Stimulated activated CD8-positive, alpha-beta memory T cell treated with anti-CD3 and anti-CD28 coated beads, Interleukin-7, amount 100 ng/mL, for 4 hours (primary cell): ENCODE measurements around the gene DCAKD.
A peak's percentile ranks its signal among the peaks of the same experiment; 100 is the strongest.
"Not testable (repeated sequence)": the region's sequence is repeated elsewhere in the genome, so short reads cannot be mapped to it uniquely, and the experiment has no call there.

Source experiments
- DNase-seq, 2 donors: peaks; one replicate each; pipeline ENCODE4 v3.0.0-alpha.2; 2020; ENCODE audit warnings: low read depth in 2 of 2

DCAKD gene

DNA sequence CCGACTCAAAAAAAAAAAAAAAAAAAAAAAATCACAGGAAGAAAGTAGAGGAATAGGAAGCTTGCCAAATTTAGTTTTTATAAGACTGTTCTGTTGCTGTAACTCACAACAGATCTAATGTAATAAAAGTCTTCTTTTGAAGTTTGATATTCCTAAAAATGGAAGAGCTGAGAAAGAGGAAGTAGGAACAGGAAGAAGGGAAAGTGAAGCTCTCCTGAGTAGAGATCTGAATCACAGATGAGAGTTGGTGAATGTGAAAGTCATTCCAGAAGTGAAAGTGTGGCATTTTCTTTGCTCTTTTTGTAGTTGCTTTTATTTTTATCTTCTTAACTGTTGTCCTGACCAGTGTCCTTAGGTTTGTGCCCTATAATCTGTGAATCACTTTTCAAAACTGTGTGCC is 11.8 kb upstream of the DCAKD start:
- no peak for DNase-seq

DNA sequence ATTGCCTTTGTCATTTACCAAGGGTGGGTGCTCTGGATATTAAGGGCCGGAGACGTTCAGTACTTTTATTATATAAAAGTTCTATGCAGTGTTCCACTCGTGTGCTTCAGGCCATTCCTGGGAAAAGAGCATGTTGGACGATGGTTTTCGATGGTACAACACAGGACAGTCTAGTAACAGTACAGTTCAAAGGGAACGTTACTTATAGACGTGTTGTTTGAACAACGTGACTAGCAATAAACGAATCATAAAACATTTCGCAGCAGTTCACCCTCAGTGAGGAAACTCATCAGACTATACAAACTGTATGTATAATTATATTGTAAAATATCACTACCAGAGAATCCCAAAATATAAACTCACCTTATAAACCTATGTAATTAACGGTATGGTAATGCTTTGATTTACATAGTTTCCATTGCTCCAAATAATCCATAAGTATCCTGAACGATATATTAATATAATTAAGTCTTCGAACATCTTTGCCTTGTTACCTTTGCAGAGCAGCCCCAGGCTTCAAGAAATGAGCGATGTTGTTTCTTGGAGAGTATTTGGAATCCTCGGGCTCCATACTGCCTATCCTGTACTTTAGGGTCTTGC is 10.3 kb upstream of the DCAKD start:
- DNase-seq: no peak

DNA sequence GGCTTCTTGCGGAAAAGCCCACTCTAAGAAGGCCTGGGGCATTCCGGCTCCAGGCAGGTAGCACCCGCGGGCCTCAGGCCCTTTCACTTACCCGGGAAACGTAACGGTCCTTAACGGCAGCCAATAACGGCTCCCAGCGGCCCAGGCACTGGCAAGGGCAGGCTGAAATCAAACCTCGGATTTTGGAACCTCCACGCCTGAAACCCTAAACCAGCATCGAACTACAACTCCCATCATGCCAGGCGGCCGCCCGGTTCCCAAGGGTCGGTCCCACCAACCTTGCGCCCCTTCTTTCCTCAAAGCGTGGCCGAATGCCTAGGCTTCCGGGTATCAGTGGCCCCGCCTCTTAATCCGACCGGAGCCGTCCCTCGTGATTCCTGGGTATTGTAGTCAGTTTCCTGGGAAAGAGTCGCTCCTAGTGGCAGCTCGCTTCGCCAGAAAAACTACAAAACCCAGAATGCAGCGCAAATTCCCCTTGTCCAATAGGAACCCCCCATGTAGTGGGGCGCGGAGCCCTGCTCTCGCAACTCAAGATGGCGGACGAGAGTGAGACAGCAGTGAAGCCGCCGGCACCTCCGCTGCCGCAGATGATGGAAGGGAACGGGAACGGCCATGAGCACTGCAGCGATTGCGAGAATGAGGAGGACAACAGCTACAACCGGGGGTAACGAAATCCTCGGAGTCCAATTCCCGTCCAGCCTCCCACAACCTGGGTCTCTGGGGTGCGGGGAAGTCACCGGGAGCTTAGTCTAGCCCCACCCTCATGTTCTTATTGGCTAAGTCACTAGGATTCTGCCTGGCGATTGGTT is 9.6 kb upstream of the DCAKD start, which contains the start of gene NMT1:
TSS of gene NMT1 (plus strand) at position 521 of the 809 bp plus-strand sequence. CDS start at position 534, 13 bp downstream.
- DNase-seq: peak; percentile 92 to 97

DNA sequence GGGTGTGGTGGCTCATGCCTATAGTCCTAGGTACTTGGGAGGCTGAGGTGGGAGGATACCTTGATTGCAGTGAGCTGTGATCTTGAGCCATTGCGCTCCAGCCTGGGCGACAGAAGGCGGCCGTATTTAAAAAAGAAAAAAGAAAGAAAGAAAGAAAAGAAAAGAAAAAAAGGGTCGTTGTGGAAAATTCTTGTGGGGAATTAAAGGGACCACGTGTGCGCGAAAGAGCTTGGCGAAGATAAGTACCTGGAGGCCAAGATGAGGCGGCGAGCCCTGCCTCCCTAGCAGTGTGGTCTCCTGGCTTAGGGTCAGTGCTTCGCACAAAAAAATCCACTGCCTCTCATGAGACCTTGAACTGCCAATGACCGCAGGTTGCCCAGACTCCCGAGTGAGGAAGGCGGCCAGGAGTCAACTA is 9.0 kb upstream of the DCAKD start:
- no peak for DNase-seq

DNA sequence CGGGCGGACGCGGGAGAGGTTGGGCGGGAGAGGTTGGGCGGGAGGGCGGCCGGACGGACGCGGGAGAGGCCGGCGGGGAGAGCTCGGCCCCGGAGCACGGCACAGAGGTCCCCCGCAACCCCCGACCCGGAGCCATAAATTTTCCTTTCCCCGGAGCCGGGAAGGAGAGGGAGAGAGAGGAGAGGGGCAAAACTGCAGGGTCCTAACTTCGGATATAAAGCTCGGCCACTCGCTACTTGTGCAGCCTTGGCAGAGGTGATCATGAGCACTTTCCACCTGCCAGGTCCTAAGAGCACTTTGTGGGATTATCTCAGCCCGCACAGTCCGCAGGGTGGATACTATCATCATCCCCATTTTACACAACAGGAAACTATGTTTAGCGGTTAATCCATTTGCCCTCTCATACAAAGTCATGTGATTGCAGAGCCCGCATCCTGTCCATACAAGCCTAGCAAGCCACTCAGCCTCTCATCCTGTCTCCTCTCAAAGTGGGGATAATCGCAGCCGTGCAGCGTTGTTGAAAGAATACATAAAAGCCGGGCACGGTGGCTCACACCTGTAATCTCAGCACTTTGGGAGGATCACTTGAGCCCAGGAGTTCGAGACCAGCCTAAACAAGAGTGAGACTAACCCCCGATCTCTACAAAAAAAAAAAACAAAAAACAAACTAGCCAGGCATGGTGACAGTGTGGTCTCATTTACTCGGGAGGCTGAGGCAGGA is 780 bp upstream of the DCAKD start:
- DNase-seq: peak in 1 of 2 donors; percentile 16

DNA sequence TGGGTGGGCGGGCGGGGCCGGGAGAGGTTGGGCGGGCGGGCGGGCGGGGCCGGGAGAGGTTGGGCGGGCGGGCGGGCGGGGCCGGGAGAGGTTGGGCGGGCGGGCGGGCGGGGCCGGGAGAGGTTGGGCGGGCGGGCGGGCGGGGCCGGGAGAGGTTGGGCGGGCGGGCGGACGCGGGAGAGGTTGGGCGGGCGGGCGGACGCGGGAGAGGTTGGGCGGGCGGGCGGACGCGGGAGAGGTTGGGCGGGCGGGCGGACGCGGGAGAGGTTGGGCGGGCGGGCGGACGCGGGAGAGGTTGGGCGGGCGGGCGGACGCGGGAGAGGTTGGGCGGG is 254 bp upstream of the DCAKD start:
- not testable (repeated sequence) for DNase-seq

DNA sequence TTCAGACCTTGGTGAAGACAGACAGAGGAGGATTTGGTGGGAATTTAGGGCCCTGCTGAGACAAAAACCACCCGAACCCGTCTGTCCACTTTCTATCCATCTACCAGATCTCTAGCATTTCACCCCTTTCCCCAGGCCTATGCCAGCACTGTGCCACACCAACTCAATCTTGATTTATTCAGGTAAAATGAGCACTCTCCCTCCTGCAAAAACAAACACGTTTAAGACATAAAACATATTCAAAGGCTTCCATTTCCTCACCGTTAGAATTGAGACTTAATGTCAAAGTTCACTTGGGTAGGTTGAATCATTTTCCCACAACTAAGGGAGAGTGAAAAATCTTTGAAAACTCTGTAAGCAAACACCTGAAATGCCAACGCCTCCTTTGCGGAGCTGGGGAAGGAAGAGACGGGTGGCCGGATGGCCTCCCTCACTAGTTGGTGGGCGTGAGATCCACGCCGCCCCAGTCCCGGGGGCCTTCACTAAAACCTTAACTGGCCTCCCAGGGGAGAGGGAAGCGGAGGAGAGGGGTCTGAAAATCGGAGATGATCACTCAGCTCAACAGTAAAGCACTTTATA is 862 bp downstream of the DCAKD start:
- DNase-seq: peak in 1 of 2 donors; percentile 21

DNA sequence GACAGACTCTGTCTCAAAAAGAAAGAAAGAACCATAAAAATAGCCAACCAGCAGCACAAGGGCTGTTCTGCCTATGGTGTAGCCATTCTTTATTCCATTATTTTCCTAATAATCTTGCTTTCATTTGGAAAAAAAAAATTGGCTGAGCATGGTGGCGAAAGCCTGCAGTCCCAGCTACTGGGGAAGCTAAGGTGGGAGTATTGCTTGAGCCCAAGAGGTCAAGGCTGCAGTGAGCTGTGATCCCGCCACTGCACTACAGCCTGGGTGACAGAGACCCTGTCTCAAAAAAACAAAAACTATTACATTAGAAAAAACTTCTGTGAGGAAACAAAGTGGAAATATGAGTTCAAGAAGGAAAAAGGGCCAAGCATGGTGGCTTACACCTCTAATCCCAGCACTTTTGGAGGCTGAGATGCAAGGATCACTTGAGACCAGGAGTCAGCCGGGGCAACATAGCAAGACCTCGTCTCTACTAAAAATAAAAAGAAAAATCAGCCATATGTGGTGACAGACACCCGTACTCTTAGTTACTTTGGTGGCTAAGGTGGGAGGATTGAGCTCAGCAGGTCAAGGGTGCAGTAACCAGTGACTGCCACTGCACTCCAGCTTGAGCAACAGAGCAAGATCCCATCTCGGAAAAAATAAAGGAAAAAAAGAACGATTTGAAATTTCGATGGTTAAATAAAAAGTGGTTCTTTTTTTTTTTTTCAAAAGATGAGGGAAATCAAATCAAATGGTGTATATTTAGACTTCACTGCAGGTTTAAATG is 2.5 kb downstream of the DCAKD start:
- DNase-seq: no peak

DNA sequence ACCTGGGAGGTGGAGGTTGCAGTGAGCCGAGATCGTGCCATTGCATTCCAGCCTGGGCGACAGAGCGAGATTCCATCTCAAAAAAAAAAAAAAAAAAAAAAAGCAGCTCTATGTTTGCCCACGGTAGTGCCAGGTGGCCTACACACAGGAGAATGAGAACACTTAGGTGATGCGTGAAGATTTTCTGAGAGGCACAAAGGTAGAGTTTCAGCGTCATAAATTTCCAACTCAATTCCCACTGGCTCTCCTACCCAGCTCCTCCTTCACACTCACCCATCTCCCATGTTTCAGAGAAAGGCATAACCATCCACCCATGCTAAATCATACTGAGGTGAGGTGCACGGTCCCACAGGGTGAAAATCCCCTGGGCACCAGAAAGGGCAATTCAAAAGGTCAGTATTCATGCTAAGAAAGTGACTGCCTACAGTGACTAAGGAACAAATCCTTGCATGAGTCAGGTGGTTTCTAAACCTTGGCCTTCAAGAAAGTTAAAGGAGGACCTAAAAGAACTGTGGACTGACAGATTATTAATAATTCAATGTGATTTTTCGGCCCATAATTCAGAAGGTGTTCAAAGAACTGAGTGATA is 4.8 kb downstream of the DCAKD start:
- DNase-seq: no peak

DNA sequence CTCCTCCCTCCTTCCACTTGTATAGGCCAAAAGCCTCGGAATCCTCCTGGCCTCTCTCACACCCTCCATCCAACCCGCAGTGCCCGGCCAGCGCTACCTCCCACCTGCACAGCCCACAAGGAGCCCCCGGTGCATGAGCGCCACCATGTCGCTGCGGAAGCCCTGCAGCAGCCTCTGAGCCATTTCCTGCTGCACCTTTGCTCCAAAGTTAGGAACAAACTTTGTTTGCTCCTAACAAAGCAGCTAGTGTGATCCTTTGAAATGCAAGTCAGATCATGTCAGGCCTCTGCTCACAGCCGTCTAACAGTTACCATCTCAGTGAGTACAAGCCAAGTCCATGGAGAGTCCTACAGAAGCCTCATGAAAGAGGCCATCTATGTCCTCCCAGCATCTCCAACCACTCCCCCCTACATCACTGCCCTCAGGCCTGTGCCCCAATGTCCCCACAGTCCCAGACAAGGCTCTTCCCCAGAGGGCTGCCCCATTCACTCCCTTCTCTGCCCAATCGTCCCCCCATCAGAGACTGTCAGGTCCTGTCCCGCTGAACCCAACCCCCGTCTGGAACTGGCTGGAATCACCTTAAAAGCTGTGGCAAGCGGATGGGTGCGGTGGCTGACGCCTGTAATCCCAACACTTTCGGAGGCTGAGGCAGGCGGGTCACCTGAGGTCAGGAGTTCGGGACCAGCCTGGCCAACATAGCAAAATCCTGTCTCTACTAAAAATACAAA is 7.5 kb downstream of the DCAKD start:
- DNase-seq: no peak

DNA sequence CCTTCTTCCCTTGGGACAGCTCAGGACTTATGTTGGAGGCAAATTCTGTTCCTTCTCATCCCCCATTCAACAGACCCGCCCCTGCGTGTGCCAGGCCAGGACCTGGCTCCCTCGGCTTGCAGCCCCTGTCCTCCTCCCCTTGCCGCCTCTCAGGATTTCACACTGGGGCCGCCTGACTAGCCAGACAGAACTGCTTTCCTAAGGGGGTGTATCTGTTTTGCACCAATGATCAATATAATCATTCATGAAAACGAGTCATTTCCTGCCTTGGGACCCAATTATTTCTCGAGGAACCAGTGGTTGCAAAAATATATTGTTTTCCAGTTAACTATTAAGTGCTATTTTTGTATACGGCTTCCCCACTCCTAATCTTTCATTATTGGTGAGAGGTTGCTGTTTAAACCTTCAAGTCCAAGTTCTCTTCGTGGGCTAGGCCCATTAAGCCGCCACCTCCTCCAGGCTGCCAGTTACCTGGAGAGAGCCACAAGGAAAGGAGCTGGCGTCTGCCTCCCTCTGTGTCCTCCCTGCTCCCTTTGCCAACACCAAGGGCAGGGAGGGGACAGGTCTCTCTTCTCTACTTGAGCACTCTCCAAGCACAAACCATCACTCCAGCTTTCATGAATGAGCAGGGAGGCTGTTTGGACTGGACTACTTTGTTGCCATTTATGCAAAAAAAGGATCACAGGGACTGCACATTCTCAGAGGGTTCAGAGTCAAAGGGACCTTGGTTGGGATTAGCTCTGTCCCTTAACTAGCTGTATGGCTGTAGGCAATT is 8.9 kb downstream of the DCAKD start:
- no peak for DNase-seq

DNA sequence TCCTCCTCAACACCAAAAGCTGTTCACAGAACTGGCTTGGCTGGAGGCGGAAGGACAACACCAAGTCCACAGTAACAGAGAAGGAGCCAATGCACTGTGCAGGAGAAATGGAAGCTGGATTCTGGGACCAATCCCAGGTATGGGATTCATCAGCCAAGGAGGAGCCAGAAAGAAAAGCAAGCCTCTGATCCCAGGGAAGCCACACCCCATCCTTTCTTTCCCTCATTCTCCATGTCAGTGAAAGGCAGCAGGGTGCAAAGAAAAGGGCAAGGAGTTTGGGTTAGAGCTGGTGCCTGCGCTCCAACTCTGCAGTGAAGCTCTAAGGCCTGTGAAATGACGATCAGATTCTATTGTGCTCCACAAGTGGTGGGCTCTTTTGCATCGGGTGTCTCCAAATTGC is 11.0 kb downstream of the DCAKD start:
- no peak for DNase-seq

DNA sequence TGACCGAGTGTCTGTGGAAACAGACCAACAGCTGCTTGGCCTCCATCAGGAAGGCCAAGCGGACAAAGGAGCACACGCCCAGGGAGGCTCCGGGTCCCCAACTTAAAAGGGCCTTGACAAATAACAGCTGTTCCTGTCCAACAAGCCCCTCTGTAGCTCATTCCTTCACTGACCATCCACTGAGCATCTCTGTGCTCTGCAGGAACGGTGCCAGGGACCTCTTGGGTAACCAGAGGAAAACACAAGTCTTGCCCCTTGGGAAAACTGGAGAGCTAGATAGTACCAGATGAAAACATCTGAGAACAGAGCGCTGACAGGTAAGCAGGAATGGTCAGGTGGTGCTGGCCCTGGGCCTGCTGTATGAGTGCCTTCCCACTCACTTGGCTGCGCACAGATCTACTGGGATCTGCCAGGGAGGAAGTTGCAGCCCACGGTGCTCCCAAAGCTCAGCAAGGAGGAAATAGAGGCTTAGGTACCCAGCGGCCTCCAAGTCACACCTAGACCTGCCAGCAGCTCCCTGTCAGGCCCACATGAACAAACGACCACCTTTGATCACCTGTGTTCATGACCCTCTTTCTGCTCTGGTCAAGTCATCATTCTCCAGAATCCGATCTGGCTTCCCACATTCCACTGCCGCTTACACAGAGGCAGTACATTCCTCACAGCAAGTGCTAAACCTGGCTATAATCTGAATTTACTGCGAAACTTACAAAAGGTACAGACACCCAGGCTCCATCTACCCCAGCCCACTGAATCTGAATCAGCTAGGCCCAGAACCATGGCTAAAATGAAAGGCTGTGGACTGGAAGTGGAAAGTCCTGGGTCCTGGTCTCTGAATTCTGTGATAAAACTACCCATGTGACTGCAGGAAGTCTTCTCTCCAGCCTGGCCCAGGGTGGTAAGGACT is 12.5 kb downstream of the DCAKD start:
- no peak for DNase-seq

DNA sequence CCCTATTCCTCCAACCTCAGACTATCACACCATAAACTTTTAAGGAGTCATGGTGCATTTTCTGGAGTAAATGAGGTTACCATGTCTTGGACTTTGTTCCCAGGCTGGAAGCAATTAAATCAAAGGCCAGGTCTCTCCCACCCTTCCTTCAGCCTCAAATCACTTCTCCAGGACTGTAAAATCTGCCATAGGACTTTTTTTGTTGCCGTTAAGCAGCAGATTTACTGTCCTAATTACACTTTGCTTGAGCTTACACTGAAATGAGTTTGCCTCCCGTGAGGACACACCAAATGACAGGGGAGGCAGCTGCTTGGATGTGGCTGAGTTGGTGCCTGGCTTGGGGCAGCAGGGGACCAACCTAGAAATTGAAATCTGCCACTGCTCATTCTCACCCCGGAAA is 14.7 kb downstream of the DCAKD start:
- no peak for DNase-seq

DNA sequence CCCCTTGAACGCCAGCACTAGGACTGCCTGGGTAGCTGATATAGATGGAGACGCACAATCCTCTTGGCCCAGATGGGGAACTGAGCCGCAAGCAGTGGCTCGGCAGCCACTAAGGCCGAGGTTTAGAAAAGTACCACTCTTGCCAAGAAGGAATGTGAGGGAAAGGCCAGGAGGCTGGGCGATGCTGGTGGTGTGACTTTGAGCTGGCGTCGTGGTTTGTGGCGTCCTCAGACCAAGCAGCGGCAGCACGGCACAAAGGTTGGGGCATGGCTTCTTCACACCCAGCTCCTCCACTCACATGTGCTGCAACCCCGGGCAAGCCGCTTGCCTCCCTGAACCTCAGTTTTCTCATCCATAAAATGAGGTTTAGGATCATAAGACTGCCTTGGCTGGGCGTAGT is 15.6 kb downstream of the DCAKD start:
- no peak for DNase-seq

DNA sequence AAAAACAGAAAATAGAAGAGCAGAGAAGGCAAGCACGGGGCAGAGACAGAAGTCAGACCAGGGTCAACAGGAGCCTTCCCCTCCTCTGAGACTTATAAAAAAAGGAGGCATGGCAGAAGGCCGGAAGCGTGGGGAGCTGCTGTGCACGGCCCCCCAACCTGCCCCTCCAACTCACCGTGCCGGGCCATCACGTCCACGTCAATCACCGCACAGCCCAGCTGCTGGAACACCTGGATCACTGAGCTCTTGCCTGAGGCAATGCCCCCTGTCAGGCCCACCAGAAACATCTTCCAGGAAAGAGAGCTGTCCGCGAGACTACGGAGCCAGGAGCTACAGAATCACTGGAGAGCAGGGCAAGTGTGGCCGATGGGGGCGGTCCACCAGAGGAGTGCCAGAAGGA is 16.8 kb downstream of the DCAKD start:
- DNase-seq: no peak

DNA sequence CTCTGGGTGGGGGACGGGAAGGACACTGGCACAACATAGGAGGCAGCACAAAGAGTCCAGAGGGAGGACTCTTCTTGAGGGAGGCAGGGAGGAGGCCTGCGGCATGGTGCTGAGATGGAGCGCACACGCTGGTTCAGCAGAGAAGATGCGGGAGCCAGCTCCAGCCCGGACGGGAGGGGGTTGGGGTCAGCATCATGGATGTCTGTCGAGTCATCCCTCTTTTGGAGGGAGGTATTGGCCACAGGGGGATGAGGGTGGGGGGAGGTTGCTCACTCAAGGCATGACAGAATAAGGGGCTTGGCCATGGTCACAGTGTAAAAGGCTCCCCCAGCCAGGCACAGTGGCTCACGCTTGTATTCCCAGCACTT is 19.3 kb downstream of the DCAKD start:
- DNase-seq: no peak

DNA sequence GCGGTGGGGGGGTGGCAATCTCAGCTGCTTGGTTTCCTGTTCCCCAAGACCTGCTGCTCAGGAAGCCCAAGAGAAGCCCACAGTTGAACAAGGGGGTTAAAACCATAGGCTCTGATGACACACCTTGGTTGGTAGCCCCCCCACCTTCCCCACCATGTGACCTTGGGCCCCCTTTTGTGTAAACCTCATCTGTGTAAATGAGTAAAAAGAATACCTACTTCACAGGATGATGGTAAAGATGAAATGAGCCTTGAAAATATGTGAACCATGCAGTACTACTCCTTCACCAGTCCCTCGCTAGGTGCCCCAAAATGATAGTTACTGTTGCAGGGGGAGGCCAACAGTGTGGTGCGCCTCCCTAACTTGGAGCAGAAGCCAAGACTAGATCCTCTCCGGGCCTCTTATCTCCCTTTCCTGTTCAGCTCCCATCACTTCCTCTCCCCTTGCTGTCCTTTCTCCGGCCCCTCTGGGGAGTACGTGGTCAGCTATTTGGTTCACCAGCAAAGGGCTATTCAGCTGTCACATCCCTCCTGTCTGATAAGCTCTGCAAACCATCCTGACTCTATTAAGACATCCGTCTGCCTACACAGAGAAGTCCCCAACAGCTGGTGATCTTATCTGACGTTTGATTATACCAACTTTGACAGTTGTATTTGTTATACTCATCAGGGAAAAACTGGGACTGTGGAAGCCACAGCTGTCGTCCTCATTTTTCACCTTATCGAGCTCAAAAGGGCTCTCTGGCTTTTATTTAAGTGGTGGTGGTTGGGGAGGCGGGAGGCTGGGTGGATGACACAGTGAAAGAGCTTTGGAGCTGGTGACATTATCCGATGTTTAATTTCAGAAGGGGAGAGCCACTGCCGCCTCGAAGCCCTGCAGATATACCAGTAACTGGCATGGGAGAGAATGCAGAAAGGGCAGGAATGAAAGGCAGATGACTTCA is 19.9 kb downstream of the DCAKD start:
- DNase-seq: no peak
